OCI-LY3 (cell line): ENCODE results near the gene PIK3R6.

Experiments
- H2AFZ ChIP-seq: fragments of 200-600, 300-600 bp; shearing (Covaris generic); 2 replicates; pipeline ENCODE4 v1.6.0; 2014; ENCODE audit warnings: antibody characterized with exemption, low read depth, low read length
- H3K27ac ChIP-seq: fragments of 200-600, 300-600 bp; sonication (generic); 2 replicates; pipeline ENCODE4 v1.5.1; 2014; ENCODE audit warnings: mild to moderate bottlenecking, low read length, moderate library complexity, mixed read lengths
- H3K27me3 ChIP-seq: fragments of 200-600, 300-600 bp; sonication (generic); 2 replicates; pipeline ENCODE4 v1.6.1; 2014; ENCODE audit warnings: low read depth, low read length, mixed read lengths
- H3K36me3 ChIP-seq: fragments of 200-600, 300-600 bp; sonication (generic); replicated peaks from 2 replicates; pipeline ENCODE3; 2014; ENCODE audit warnings: low read depth, low read length, mixed read lengths
- H3K4me1 ChIP-seq: fragments of 300-600, 200-600 bp; sonication (generic); 2 replicates; pipeline ENCODE4 v1.6.1; 2014; ENCODE audit warnings: low read length, mixed read lengths
- H3K4me2 ChIP-seq: fragments of 200-600, 300-600 bp; sonication (generic); 2 replicates; pipeline ENCODE4 v1.6.1; 2014; ENCODE audit warnings: low read length, mixed read lengths
- H3K4me3 ChIP-seq: fragments of 300-600, 200-600 bp; sonication (generic); 2 replicates; pipeline ENCODE4 v1.5.1; 2014; ENCODE audit warnings: antibody characterized with exemption, mild to moderate bottlenecking, low read length, moderate library complexity
- H3K79me2 ChIP-seq: fragments of 300-600, 200-600 bp; shearing (Covaris generic); 2 replicates; pipeline ENCODE4 v1.6.1; 2014; ENCODE audit warnings: mild to moderate bottlenecking, low read length, mixed read lengths
- H3K9ac ChIP-seq: fragments of 300-600, 200-600 bp; shearing (Covaris generic); 2 replicates; pipeline ENCODE4 v1.6.0; 2014; ENCODE audit warnings: mild to moderate bottlenecking, low read length, moderate library complexity
- H3K9me3 ChIP-seq: fragments of 200-600, 300-600 bp; shearing (Covaris generic); 2 replicates; pipeline ENCODE4 v1.6.1; 2014; ENCODE audit warnings: low read length, mixed read lengths; ENCODE audit not compliant: insufficient read depth
- H4K20me1 ChIP-seq: fragments of 200-600, 300-600 bp; sonication (generic); 2 replicates; pipeline ENCODE4 v1.6.1; 2016; ENCODE audit warnings: low read length, mixed read lengths; ENCODE audit not compliant: insufficient read depth
- EZH2phosphoT487 ChIP-seq: fragments of 200-600 bp; shearing (Covaris generic); IDR thresholded peaks from 2 replicates; pipeline ENCODE4 v1.6.1; 2018; ENCODE audit warnings: antibody characterized with exemption, mixed run types, low read depth
- TF ChIP-seq, protein P1 (sequence below): fragments of 200-600, 300-600 bp; sonication (generic); IDR thresholded peaks from 2 replicates; pipeline ENCODE4 v1.5.1; 2014; ENCODE audit warnings: antibody characterized with exemption, low read length, low read depth

The PIK3R6 gene

DNA sequence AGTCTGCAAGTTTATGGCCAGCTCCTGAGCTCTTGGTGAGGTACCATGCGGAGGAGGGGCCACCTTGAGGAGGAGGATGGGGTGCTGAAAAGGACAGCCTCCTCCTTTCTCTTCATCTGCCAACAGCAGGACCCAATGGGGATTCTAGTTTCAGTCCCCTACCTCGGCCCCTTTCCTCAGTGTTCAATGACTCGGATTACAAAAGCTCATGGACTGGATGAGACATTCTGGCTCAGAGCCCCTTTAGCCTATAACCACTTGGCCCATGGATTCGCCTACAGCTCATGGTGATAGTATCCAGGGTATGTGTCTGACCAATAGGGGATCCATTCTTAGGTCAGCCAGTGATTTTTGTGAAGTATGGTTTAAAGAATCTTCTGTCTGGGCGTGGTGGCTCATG lies 8.5 kb upstream of the PIK3R6 start:
- Histone ChIP-seq H2AFZ (no peak overlapping the region), H3K79me2 (no peaks in the 10 kb centered on the region), H3K4me3 (no peak overlapping the region), H3K4me2 (no peak overlapping the region), H3K9me3 (no peaks in the 10 kb centered on the region), H3K27ac (no peak overlapping the region), H4K20me1 (no peaks in the 10 kb centered on the region), H3K9ac (no peak overlapping the region), H3K27me3 (no peaks in the 10 kb centered on the region), H3K36me3 (no peaks in the 10 kb centered on the region), H3K4me1 (peaks cover 7% of the 10 kb centered on the region; the same call in 1 of the 2 replicates)
- no peak for TF ChIP-seq EZH2phosphoT487

DNA sequence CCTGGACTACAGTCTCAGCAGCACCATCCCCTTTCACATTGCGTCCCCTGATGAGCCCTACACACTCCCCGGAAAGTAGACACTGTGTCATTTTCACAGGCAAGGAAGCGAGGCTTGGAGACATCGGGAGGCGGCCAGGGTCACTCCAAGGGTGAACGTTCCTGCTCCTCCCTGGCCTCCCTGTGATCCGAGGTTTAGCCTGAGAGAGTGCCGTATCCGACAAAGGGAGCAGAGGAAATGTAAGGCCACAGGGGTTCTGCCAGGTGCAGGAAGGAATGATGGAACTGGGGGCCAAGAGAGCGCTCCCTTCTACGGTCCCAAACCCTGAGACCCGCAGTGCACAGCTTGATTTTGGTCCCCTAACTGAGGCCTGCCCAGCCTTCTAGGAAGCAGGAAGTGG lies 8.0 kb upstream of the PIK3R6 start:
- no peak overlapping the region for H3K4me2 ChIP-seq

DNA sequence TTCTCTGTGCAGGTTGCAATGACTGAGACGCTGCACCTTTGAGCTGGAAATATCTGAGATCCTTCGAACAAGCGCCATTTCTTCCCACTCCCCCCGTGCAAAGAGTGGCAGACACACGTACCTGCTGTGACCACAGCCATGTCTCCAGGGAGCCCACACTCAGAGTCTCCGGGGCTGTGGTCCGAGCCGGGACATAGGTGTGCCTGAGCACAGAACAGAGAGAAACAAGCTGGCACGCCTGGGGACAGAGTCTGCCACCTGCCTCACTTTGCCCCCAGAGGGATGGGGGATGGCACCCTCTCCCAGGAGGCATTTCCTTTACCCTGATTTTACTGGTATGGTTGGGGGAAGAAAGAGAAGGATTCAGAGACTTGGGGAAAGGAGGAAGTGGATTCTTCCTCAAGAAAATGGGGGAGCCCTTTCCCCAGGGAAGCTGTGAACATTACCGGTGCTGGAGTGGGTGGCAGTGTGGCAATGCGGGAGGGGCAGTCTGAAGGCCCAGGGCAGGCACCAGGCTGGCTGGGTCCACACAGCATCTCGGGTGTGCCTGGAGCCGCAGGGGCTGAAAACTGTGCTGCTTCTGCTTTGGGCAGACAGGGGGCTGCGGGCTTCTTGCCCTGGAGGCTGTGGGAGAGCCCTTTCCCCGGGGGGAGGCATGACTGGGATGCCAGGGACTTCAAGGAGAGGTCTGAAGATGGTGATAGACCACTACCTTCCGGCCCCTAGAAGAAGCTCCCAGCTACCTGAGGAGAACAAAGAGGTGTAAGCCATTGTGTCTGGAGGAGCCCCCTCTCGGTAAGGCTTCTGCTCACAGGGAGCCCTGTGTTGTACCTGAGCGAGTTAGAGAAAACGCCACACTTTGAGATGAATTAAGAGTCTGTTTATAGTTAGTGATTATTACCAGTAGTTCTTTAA lies 6.6 kb upstream of the PIK3R6 start:
- no peaks in the 10 kb centered on the region for H3K27me3 ChIP-seq
- no peak overlapping the region for H3K4me3 ChIP-seq
- H3K79me2 ChIP-seq, result no peaks in the 10 kb centered on the region
- H3K9ac ChIP-seq, result no peak overlapping the region
- H3K36me3 ChIP-seq, result no peaks in the 10 kb centered on the region
- no peaks in the 10 kb centered on the region for H3K9me3 ChIP-seq
- peaks cover 14% of the 10 kb centered on the region for H3K4me1 ChIP-seq
- H3K27ac ChIP-seq, result no peak overlapping the region
- H4K20me1 ChIP-seq, result no peaks in the 10 kb centered on the region
- no peak overlapping the region for H2AFZ ChIP-seq
- H3K4me2 ChIP-seq, result no peak overlapping the region
- TF ChIP-seq EZH2phosphoT487, result no peak
- TF ChIP-seq, protein P1, sequence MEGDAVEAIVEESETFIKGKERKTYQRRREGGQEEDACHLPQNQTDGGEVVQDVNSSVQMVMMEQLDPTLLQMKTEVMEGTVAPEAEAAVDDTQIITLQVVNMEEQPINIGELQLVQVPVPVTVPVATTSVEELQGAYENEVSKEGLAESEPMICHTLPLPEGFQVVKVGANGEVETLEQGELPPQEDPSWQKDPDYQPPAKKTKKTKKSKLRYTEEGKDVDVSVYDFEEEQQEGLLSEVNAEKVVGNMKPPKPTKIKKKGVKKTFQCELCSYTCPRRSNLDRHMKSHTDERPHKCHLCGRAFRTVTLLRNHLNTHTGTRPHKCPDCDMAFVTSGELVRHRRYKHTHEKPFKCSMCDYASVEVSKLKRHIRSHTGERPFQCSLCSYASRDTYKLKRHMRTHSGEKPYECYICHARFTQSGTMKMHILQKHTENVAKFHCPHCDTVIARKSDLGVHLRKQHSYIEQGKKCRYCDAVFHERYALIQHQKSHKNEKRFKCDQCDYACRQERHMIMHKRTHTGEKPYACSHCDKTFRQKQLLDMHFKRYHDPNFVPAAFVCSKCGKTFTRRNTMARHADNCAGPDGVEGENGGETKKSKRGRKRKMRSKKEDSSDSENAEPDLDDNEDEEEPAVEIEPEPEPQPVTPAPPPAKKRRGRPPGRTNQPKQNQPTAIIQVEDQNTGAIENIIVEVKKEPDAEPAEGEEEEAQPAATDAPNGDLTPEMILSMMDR, result no peak

More for the DNA sequence above, 8.0 kb upstream of the PIK3R6 start:
- TF ChIP-seq, protein P1, result no peak
- no peak for TF ChIP-seq EZH2phosphoT487
- no peaks in the 10 kb centered on the region for H3K27me3 ChIP-seq
- H3K36me3 ChIP-seq, result no peaks in the 10 kb centered on the region
- H4K20me1 ChIP-seq, result no peaks in the 10 kb centered on the region
- no peak overlapping the region for H3K4me3 ChIP-seq
- H3K4me1 ChIP-seq, result peaks cover 7% of the 10 kb centered on the region; the same call in 1 of the 2 replicates
- no peak overlapping the region for H3K27ac ChIP-seq
- H3K9ac ChIP-seq, result no peak overlapping the region
- H3K9me3 ChIP-seq, result no peaks in the 10 kb centered on the region
- H2AFZ ChIP-seq, result no peak overlapping the region
- no peaks in the 10 kb centered on the region for H3K79me2 ChIP-seq

DNA sequence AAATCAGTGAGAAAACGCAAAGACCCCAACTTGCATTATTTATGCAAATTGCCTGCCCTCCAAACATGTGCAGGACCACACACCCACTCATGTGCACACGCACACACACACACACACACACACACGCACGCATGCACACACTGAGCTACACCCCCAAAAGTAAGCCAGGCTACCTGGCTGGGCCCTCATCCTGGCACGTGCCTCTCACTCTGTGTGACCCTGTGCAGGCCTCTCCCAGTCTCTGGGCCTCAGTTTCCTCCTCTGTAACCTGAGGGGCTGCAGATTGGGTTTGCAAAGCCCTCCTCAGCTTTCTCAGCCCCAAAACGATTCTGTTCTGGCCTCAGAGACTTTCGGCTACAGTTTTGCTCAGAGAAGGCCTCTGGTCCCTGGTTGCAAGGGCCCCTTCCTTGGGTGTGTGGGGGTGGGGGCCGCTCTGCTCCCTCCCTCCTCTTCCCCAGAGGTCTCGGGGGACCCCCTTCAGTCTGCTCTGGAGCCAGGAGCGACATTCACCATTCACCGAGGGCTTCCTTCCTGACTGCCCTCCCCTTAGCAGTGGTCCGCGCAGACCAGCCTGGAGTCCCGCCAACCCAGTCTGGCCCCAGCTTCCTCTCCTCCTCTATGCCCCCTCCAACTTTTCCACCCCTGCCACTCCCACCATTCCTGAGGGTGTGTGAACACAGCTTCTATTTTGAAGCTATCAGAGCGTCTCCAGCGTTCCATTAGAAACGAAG lies 5.4 kb upstream of the PIK3R6 start:
- H3K4me1 ChIP-seq, result peaks cover 26% of the 10 kb centered on the region
- H3K79me2 ChIP-seq, result no peaks in the 10 kb centered on the region
- TF ChIP-seq EZH2phosphoT487, result no peak
- TF ChIP-seq, protein P1, result no peak
- no peak overlapping the region for H3K4me3 ChIP-seq
- H3K27ac ChIP-seq, result no peak overlapping the region
- no peaks in the 10 kb centered on the region for H4K20me1 ChIP-seq
- H3K9me3 ChIP-seq, result no peaks in the 10 kb centered on the region
- no peaks in the 10 kb centered on the region for H3K36me3 ChIP-seq
- no peak overlapping the region for H3K9ac ChIP-seq
- H3K4me2 ChIP-seq, result no peak overlapping the region
- H3K27me3 ChIP-seq, result no peaks in the 10 kb centered on the region
- H2AFZ ChIP-seq, result no peak overlapping the region
